HG02610 (cell line): ENCODE measurements around the gene MAD1L1.
"Not testable (repeated sequence)": the region's sequence is repeated elsewhere in the genome, so short reads cannot be mapped to it uniquely, and the experiment has no call there.

Source experiments
- ATAC-seq: cut with Tn5 transposase; IDR thresholded peaks from one replicate; pipeline ENCODE4 v1.9.1; 2021; ENCODE audit warnings: mild to moderate bottlenecking, moderate library complexity; ENCODE audit not compliant: unreplicated experiment

MAD1L1 gene

DNA sequence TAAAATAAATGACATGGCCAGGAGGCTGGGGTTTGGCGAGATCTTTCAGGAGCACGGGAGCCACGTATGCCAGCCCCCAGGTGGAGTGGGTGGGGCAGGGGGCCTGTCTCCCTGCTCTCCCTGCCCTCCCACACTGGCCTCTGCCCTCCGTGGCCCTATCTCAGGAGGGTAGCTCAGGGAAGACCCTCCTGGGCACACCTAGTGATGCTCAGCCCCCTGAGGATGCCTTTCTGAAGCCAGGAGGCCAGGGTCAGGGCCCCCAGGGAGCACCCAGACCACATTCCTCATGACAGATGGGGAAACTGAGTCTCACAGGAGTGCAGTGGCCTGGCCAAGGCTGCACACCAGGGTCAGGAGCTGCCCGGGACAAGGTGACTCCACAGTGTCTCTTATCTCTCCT, 339.3 kb downstream of the MAD1L1 start:
- ATAC-seq: no peak

DNA sequence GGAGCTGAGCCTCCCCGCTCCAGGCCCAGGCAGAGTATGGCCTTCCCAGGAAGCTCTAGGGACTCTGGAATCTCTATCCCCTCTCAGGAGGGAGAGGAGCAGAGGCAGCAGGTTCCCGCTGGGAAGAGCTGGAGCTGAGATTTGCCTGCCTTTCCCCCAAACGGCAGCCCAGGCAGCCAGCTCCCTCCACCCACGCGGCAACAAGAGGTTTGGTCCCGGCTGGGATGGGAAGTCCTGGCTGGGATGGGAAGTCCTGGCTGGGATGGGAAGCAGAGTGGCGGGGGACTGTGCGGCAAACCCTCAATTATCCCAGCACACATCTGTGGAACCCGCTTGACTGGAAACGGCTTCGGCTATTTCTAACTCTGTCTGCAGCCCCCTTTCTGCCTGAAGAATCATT, 339.7 kb downstream of the MAD1L1 start:
- no peak for ATAC-seq

DNA sequence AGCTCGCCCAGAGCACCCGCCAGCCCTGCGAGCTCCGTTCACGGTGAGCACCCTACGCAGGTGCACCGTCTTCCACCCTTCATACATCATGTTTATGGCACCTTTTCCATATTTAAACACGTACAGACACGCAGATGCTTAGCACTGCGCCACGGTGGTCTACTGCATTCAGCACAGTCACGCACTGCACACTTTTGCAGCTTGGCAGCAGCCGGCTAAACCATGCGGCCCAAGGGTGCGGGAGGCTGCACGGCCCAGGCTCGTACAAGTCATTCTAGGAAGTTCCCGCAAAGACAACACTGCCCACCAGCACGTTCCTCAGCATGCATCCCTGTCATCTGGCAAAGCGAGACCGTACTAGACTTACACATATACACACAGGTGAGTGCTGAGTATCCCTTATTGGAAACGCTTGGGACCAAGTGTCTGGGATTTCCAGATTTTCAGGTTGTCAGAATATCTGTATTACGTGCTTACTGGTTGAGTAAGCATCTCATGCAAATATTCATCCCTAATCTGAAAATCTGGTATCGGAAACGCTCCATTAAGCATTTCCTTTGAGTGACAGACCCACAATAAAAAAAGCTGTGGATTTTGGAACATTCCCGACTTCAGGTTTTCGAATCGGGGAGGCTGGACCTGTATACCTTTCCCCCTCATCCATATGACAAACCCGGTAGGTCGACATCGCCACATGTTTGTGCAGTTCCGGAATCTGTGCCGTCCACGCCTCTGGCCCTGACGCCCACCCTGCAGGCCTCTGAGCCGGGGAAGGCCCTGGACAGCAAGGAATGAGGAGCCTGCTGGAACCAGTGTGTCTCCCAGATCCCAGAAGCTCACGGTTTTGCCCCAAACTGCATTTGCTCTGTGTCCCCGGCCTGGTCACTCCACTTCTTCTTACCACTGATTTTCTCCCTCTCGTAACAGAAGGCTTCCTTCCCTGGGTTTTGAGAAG, 340.5 kb downstream of the MAD1L1 start:
- ATAC-seq: no peak

DNA sequence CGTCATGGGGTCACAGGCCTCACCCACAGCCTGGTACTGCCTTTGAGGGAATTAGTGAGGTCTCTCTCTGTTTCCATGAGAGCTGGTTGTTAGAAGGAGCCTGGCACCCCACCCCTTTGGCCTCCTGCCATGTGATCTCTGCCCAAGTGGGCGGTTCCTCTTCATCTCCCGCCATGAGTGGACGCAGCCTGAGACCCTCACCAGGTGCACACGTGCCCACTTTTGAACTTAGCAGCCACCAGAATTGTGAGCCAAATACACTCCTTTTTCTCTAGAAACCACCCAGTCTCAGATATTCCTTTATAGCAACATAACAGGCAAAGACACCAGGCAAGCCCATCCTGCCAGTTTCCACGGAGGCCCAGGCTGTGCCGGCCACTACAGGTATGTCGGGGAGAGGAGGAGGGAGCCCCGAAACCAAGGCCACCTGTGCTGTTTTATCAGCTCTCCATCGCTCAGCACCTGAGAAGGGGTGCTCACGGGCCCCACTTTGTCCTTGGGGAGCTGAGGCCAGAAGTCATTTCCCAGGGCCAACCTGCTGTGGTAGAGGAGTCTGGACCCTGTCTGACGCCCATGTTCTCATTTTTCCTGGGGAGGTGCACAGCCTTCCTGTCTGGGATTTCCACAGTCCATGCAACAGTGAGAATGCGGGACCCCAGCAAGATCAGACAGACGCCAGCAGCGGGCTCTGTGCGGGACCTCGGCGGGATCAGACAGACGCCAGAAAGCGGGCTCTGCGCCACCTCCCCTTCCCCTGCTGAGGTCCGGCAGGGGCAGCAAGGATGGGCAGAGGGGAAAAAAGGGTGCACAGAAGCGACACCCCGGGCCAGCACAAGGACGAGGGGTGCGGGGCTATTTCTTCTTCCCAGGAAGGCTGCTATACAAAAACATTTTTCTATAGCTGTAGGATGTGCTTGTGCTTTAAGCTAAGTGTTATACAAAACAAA, 342.2 kb downstream of the MAD1L1 start:
- no peak for ATAC-seq

DNA sequence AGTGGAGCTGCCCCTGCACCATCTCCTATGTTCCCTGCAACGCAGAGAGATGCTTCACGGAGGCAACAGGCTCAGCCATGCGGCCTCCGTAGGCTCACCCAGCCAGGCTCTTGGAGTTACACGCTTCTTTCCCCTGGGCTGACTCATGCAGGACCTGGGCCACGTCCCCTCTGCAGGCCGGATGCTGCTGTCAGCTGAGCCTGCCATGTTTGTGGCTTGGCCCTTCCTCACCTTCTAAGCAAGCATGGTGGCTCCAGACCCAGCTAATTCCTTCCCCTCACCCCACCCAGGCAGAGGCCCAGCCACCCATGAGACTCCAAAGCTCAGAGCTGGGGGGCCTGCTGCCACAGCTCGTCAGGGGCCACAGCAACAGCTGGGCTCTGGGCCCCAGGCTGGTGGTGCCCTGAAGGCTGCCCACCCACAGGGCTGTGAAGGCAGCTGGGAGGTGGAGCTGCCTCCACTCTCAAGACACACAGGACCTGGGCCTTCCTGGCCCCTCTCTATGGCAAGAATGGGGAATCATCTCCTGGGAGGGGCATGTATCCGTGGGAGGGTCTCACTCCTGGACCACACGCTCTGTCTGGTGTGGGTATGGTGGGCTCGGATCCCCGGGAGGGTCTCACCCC, 343.1 kb downstream of the MAD1L1 start:
- ATAC-seq: no peak

DNA sequence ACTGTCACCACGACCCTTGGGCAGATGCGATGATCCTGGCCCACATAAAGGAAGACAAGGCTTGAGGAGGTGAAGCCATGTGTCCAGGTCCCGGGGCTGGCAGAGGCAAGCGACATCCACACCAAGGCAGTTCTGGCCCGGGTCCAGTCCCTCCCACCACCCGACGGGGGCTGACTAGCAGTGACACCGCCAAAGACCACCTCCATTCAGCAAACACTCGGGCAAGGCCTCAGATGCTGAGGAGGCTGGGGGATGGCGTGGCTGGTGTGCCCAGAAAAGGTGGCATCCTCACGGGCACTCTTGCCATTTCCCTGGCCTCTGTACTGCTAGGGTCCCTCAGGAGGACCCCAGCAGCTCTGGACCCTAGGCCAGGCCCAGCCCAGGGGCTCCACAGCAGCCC, 343.7 kb downstream of the MAD1L1 start:
- no peak for ATAC-seq

DNA sequence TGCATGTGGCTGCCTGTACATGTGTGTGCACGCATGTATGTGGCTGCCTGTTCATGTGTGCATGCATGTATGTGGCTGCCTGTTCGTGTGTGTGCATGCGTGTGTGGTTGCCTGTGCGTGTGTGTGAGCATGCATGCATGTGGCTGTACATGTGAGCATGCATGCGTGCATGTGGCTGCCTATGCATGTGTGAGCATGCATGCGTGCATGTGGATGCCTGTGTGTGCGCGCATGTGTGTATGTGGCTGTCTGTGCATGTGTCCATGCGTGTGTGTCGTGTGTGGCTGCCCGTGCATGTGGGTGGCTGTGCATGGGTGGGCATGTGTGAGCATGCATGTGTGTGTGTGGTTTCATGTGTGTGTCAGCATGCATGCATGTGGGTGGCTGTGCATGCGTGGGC, 344.3 kb downstream of the MAD1L1 start:
- no peak for ATAC-seq

DNA sequence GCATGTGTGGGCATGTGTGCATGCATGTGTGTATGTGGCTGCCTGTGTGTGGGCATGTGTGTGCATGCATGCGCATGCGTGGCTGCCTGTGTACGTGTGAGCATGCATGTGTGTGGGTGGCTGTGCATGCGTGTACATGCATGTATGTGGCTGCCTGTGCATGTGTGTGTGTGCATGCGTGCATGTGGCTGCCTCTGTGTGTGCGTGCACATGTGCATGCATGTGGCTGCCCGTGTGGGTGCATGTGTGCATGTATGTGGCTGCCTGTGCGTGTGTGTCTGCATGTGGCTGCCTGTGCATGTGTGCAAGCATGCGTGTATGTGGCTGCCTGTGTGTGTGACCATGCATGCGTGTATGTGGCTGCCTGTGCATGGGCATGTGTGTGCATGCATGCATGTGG, 345.5 kb downstream of the MAD1L1 start:
- ATAC-seq: no peak

DNA sequence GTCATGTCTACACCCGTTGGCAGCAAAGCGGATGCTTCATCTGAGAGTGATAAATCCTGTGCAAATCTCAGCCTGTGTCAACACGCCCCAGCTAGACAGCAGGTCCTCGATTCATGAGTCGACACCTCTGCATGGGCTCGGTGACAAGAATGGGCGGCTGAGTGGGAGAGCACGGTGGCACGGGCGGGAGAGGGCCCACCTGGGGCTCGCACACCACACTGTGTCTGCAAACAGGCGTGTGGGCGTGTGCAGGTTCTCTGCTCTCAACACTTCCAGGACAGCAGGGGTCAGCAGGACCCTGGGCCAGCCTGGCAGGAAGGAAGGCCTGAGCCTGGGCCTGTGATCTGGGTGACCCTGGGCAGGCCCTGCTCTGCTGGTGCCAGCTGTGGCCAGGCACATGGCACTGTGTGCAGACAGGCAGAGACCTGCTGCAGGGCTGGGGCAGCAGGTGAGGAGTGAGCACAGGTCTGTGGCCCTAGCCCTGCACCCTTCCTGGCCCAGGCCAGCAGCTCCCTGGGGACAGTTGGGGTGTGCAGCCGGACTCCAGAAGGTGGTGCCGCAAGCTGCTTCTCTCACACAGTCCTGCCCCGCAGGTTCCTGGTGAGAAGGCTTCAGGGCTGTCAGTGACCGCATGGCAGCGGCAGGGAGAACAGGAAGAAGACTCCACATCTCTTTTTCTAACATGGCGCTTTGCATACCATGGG, 346.2 kb downstream of the MAD1L1 start:
- ATAC-seq: no peak

DNA sequence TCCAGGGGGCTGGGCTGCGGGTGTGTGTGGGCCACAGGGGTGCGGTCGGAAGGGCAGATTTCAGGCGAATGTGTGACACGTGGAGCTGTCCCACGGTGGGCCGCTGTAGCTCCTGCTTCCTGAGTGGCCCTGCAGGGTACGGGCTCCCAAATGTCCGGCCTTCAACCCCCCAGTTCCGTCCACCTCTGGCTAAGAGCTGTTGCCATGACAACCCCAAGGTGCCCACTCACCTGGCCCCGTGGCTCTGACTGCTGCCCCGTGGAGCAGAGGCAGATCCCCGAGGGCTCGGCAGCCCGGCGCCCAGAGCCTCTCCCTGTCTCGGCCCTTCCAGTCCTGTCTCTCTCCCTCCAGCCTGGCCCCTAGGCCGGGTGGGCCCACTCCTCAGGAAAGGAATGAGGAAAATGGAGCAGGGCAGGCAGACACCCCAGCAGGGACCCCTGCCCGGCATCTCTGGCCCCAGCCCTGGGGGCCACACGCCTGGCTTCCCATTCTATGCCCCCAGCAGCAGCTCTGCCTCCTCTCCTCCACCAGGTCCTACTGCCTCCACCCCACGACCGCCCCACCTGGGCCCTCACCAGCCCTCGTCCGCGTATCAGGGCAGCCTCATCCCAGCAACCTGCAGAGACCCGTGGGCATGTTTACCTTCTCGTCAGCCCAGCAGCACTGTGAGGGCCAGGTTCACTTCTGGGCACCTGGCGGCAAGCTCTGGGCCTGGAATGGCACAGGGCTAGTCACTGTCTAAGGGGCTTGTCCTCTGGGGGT, 347.1 kb downstream of the MAD1L1 start:
- no peak for ATAC-seq

DNA sequence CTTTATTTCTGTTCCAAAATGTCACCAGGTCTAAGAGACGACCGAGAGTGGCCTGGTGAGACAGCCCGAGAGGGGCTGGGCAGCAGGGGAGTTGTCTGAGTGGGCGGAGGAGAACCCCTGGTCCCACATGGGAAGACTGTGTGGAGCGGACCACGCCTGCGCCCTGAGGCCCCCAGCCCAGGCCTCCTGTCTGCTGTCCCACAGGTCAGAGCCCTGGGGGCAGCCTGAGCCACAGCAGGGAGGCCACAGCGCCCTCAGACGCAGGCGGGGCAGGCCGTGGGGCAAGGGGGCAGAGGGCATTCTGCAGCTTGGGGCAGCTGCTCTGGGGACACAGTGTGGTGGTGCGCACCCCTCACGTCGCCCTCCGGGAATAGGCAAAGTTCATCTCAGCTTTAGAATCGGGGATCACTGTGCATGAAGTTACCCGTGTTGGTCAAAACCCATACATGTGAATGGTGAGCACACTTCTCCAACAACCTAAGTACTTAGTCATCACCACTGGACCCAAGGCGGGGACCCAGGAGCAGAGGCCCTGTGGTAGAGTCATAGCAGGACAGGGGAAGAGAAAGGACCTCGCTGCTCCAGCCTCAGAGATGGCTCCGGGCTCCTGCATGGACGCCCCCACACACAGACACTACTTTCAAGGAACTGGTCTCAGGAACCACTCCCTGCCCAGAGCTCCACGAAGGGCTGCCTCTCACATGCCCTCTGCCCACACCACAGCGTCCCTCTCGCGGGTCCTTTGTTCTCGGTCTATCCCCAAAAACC, 348.0 kb downstream of the MAD1L1 start:
- ATAC-seq: no peak

DNA sequence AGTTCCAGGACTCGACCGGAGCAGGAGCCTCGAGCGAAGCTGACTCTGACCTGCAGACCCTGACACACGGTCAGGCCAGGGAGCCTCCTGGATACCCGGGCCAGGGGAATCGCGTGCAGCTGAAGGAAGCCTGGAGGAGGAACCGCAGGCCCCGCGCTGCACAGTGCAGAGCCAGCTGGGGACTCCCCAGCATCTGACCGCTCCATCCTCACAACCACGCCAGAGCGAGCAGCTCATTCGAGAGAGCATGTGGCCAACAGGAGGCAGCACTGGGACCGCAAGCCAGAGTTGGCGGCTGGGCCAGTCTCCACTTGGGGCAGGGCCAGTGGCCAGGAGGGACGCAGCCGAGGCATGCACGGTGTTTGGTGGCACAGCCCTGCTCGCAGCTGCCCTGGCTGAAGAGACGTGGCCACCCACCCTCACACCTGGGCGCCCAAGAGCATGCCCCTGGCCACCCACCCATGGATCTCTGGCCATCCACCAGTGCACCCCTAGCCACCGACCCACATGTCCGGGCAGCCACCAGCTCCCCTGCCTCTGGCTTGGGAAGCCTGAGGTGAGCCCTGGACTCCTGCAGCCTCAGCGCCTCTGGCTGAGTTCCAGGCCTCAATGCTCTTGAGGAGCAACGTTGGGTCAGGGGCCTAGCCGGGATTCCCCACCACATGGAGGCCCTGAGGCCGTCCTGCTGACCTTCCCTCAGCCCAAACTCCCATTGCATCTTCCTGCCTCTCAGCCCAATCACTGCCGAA, 348.7 kb downstream of the MAD1L1 start:
- no peak for ATAC-seq

DNA sequence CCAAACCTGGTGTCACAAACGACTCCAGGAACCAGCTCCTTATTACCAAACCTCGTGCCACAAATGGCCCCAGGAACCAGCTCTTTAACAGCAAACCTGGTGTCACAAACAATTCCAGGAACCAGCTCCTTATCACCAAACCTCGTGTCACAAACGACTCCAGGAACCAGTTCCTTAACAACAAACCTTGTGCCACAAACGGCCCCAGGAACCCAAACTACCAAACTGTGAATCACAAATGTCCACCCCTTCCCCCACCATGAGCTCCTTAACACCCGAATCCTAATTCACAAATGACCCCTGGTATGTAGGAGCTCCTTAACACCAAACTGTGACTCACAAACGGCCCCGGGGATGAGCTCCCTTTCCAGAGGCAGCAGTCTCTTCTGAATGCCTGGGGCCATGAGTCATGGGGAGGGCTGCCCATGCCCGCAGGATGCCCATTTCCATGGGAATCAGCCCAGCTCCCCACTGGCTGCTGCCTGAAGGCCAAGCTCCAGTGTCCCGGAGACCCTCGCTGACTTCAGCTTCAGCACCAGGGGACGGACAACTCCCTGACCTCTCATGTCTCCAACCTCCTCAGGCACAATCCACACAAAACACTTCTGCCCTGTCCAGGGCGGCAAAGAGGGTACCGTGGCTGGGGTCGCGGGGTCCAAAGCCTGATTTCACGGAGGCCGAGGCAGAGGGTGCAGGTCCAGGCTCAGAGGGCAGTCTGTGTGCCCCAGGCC, 349.5 kb downstream of the MAD1L1 start:
- no peak for ATAC-seq

DNA sequence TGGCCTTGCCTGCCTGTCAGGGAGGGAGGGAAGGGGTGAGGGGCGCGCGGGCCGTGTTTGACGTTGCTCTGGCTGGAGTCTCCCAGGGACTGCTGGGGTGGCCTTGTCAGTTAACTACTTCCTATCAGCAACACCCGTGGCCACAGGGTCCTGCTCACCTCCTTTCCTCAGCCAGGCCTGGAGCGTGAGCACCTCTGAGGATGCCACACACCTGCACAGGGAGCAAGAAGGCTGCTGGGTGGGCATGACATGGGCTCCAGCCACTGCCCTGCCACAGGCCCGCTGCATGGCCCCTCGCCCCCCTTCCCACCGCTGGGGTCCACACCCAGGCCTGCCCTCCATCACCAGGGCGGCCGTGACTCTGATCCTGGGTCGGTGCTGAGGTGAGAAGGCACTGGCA, 350.3 kb downstream of the MAD1L1 start:
- no peak for ATAC-seq

DNA sequence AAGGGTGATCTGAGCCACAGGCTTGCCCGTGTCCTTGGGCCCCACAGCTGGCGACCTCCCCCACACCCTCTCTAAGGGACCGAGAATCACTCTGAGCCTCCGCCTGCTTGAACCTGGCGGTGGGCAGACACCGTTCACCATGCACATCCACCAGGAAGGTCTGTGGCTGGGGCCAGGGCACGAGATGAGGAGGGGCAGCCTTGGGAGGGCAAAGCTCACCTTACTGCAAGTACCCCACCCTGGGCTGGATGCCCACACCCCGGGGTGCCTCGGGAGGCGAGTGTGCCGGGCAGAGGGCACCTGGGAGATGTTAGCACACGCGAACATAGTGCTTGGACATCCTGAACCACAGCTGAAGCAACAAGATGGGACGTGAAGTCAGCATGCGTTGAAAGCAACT, 350.8 kb downstream of the MAD1L1 start:
- no peak for ATAC-seq

DNA sequence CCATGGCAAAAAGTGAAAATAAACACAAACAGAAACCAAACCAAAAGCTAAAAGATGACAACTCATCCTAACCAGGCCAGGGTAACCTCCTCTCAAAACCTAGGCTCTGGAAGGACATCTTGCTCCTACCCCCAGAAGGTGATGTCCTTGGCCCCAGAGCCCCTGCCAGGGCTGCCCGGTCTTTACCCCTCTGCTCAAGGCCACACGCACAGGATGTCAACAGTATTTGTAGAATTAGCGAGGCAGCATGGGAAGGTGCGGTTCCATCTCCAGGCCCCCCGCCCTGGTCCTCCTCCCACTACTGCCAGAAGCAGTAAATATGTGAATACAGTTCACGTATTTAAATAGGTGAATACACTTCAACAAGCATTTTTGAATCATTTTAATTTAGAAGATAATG, 356.1 kb downstream of the MAD1L1 start:
- ATAC-seq: not testable (repeated sequence)

DNA sequence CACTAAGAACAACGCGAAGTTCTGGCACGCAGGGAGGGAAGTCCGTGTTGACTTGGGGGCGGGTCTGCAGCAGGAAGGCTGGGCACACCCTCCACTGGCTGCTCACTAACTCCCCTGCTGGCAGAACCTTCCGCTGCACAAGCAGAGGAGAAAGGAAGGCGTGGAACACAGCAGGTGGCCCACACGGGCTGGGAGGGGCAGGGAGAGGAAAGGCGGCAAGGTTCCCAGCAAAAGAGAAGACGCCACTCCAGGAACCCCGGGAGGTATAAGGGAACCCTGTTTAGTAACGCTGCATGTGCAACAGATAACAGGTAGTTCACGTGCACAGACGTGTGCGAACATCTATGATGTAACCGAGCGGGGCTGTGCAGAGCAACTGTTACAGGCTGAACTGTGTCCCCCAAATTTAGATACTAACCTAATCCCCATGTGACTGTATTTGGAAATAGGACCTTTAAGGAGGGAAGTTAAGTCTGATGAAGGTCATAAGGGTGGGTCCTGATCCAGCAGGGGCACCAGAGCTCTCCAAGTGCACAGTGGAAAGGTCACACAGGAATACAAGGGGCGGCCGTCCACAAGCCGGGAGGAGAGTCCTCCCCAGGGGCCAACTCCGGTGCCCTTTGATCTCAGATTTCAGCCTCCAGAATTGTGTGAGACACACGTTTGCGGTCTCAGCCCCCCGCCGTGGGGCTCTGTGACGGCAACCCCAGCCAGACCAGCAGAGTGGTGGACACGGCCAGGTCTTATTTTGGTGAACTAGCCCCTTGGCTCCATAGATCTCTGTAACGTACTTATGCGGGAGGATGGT, 357.1 kb downstream of the MAD1L1 start:
- not testable (repeated sequence) for ATAC-seq
